GM21528 (cell line): ENCODE results near the gene IL19.
"Not testable (repeated sequence)": the region's sequence is repeated elsewhere in the genome, so short reads cannot be mapped to it uniquely, and the experiment has no call there.

Experiments
- ATAC-seq: cut with Tn5 transposase; IDR thresholded peaks from one replicate; pipeline ENCODE4 v1.9.1; 2021; ENCODE audit warnings: mild to moderate bottlenecking, moderate library complexity; ENCODE audit not compliant: unreplicated experiment, low FRiP score

Gene IL19

DNA sequence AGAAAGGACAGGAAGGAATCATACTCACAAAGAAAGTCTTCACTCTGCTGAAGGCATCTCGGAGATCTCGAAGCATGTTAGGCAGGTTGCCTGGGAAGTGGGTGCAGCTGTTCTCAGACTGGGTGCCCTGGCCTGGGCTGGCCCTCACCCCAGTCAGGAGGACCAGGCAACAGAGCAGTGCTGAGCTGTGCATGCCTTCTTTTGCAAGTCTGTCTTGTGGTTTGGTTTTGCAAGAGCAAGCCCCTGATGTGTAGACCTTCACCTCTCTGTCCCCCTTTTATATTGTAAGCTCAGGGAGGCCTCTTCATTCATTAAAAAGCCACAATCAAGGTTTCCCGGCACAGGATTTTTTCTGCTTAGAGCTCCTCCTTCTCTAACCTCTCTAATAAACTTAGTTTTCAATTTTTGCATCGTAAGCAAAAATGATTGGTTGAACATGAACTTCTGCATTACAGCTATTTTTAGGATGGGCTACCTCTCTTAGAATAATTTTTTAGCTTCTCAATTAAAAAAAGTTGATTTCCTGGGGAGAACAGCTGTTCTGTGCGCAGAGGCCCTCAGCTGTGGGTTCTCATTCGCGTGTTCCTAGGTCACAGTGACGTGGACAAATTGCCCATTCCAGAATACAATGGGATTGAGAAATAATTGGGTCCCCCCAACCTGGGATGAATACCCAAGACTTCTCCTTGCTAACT is 1.8 kb downstream of the IL19 start, which contains the start of gene IL10:
TSS of gene IL10 (minus strand) at position 252 of the 695 bp plus-strand sequence. CDS start at position 193, 59 bp downstream.
- ATAC-seq = no peak

DNA sequence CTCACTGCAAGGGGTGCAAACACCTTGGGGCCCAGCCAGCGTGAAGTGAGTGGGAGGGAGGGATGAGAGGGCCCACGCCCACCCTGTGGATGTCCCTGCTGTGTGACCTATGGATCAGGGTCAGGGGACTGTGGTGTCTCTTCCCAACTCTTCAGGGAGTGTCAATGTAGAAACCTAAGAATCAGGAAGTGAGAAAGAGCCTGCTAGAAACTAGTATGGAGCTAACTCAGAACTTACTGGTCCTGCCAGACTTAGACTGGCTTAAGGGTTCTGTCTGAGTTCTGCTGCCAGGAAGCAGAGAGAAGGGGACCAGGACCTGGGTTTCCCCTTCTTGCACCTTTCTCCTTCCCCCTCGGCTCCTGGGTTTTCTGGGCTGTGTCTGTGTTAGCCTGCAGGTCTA is 3.5 kb downstream of the IL19 start:
- ATAC-seq = no peak

DNA sequence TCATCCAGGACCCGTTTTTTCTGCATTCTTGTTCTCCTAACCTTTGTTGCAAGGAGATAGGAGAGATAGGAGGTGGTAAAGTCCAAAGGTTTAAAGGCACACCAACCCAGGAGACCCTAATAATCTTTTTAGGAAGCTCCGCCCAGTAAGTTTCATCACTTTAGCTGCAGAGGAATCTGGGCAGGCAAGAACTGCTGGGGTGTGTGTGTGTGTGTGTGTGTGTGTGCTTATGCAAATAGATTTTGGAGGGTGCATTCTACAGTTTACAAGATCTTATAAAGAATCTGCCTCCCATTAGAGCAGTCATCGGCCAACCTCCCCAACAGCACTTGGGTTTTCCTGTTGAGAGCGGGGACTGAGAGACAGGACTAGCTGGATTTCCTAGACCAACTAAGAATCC is 5.7 kb downstream of the IL19 start:
- ATAC-seq = no peak

DNA sequence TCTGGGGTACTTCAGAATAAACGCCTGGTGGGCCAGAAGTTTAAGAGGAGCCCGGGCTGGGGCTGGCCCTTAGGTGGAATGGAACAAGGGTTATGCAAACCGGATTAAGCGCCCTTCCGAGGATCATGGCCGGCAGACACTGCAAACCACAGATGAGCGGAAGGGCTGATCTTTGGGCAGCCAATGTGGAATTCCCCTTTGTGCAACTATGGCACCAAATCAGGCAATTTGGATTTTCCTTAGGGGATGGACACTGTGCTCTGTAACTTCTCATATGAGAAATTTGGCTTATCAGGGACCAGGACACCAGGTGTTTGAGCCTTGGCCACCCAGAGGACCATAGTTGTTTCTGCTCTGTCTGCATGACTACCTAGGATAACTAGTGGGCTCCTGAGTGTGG is 7.5 kb downstream of the IL19 start:
- ATAC-seq = no peak

DNA sequence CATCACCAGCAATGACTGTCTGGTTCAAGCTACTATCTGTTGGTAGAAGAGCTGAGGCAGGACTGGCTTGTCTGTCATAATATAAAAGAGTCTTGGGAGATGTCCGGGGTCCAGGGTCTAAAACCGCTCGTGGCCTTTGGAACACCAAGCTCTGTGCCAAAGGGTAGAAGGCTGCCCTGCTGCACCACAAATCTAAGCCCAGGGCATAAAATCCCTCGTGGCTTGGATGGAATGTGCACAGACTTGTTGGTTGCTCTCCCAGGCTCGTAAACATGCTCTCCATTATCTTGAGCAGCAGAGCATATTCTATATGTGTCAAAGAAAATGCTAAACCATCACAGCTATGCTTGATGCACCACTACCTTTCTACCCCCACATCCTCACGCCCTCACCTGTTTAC is 8.3 kb downstream of the IL19 start:
- ATAC-seq = not testable (repeated sequence)

DNA sequence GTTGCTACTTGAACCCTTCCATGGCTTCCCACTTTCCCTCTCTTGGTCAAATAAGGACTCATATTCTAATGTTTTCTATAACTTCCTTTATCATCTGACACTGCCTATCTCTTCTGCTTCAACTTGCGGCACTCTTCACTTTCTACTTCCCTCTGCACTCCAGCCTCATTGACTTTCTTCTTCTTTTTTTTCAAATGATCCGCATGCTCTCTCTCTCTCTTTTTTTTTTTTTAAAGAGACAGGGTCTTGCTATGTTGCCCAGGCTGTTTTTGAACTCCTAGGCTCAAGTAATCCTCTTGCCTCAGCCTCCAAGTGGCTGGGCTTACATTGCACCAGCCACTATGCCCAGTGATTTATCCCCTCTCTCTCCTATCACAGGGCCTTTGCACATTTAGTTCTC is 9.1 kb downstream of the IL19 start:
- no peak for ATAC-seq

DNA sequence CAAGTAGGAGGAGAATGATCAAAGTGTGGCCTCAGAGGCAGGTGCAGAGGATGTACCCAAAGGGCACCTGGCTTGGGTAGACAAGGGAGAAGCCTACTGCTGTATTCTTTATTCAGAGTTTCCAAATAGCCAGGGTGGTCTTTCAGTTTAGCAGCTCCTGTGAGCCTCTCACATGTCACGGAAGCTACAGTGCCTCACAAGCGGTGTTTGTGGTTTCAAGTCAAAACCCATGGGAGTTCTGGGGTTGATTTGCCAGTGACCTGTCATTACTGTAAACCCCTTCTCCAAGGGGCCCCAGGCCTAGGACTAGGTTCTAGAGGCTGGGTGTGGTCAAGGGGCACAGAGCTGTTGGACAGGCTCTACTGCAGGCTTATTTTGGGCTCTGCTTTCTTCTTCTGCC is 11.9 kb downstream of the IL19 start:
- ATAC-seq = peak; percentile 43

DNA sequence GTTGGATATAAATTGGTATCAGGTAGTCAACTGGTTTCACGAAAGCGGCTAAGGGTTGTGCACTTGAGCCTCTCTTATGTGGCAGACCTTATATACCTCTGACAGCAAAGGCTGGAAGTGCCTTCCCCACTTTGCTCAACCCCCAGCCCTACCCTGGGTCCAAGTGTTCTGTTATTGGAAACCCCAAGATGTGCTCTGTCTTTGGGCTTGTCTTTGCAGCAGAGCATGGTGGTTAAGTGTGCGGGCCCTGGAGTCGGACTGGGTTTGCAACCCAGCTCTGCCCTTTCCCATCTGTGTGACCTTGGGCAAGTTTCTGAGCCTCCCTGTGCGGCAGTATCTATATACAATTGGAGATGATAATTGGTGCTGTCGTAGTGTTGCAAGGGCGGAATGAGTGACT is 12.9 kb downstream of the IL19 start:
- ATAC-seq = no peak

DNA sequence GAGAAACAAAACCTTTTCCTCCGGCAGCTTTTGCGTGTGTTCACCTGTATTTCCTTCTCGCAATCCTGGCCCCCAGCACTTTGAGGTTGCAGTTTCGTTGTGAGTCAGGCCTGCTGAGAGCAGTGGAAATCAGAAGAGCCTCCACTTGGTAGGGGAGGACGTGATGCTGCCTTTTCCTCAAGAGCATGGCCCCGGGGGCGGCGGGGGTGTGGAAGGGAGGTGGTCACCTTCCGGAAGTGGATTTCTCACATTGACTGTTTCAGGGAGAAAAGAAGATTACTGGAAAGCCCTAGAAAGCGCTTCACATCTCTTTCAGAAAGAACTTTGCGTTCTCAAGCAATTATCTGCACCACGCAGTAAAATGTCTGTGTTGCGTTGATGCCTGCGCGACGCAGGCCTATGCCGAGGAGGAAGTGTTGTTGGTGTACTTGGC is 13.9 kb downstream of the IL19 start:
- peak; percentile 68 for ATAC-seq

DNA sequence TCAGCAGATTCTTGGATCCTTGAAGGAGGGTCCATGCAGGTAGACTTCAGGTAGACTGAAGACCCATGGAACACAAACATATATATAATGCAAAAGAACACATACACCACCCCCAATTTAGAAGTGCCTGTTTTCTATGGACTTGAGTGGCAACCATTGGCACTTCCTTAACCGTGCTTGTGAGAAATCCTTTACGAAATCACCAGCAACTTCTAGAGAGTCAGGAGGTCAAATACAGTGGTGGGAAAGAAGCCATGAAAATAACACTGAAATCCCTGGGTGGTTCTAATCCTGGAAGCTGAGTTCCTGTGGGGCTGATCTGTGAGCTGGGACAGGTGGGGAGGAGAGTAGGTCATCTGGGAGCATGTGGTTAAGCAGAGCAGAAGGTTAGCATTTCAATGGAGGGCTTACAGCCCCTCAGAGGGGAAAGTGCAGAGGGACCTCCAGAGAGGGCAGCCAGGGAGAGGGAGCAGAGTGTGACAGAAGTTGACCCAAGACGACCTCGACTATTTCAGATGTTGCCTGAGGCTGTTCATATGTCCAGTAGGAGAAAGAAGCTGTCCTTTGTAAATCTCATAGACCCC is 14.7 kb downstream of the IL19 start:
- ATAC-seq = no peak

DNA sequence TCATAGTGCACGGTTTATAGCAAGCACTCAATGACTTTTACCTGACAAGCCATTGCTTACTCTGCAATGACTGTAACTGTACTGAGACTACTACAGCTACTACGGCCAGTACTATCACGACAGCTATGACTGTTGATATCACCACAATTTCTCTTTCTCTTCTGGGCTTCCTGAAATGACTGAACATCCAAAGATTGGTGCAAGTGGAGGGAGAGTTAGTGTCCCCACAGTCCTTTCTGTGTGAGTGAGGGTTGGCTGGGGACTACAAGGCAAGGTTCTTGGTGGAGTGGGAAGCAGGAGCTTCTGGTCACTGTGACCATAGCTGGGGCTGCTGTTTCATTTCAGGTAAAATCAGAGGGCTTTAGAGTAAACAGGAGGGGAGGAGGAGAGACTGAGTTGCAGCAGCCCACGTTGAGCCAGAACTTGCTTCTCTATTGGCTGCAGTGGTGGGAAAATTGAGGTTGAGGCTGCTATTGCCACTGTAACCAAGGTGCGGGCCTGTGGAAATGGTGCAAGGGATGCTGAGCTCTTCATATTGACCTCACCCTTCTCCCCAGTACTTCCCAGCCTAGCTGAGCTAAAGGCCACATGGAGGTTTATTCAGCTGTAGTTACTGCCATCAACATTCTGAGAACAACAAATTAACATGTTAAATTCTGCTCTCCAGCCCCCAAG is 15.8 kb downstream of the IL19 start:
- ATAC-seq = no peak

DNA sequence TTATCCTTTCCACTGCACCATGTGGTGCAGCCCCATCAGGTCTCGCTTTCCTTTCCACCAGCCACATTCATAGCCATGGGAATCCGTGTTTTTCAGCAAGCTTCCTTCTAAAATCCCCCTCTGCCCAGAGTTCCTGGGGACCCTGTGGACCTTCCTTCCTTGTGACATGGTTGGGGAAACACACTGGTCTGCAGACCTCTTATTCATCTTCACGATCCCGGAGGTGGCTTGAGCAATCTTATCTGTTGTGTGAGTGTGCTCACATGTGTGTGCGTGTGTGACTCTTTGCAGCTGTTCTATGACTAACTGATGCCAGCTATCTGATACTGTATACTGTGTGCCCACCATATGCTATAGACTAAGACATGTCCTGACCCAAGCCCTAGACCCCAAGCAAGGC is 17.3 kb downstream of the IL19 start:
- ATAC-seq = no peak

DNA sequence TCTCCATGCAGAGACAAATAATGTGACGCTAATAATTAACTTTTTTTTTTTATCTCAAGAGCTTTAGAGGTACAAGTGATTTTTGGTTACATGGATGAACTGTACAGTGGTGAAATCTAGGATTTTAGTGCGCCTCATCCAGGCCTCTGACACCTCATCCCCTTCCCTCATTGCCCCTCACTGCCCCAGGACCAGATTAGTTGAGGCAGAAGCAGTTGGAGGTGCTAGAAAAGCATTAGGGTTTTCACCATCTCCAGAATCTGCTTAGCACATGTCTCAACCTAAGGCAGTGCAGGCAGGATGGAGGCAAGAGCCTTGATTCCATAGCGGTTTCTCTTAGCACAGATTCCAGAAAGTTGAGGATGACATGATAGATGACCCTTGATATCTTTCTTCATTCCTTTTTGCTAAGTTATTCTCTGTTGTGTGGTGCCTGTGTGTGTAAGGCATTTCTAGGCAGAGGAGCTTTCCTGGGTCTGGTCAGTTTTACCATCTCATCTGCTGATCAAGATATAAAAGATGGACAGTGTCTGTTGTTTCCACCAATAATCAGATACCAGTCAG is 18.0 kb downstream of the IL19 start:
- ATAC-seq = no peak

DNA sequence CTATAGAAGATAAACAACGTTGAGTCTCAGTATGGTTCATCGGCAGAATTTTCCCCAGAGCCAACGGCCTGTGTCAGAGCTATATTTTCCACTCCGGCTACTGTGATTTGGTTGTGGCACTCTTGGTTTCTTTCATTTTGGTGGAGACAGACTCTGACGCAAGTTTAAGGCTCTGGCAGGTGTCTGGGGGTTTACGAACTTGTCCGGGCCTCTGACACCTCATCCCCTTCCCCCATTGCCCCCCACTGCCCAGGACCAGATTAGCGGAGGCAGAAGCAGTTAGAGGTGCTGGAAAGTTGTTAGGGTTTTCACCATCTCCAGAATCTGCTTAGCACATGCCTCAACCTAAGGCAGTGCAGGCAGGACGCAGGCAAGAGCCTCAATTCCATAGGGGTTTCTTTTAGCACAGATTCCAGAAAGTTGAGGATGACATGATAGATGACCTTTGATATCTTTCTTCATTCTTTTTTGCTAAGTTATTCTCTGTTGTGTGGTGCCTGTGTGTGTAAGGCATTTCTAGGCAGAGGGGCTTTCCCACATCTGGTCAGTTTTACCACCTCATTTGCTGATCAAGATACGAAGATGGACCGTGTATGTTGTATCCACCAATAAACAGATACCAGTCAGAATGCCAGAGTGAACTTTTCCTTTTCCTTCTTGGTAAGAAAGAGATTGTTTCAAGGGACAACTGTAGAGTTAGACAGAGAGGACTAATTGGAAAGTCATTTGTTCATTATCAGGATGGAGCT is 20.1 kb downstream of the IL19 start:
- ATAC-seq = no peak

DNA sequence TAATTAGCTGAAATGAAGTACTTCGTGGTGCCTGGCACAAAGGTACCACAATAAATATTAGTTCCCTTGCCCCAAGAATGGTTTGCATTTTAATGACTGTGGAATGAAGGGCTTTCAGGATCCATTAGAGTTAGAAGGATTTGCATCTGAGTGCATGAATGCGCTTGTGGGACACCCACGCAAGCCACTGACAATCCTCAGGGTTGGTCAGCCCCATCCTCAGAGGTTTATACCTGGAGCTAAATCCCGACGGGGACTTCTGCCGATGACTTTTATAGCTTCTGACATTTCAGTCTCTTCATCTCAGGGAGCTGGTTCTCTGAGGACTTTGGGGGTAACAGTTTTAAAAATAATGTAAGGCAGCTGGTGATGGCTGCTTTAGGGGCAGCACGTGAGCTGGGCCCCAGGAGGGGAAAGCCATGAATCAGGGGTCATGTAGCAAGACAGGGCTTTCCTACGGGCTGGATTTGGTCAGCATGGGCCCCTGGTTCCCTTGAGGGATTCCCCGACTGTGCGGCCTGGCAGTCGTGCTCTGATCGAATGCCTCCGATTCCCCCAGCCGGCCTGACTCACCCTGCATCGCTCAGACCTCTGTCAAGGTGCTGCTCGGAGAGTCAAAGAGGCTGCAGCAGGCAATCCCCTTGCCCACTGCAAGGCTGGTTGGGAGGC is 22.5 kb downstream of the IL19 start:
- ATAC-seq = no peak

DNA sequence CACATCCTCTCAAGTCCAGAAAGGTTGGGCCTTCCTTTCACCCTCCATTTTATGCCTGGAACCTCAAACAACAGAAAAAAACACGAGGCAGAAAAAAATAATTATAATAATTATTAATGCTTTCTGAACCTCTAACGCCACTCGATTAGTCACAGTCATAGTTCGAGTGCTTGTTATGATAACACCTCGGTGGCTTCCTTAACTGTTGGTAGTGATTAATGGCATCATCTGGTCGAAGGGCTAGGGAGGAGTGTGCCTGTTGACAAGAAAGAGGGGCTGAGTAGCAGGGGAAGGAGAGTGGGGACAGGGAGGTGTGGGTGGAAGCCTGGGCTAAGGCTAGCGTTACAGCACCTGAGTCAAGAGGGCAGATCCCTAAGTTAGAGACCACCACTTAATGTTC is 23.0 kb downstream of the IL19 start:
- ATAC-seq = no peak

DNA sequence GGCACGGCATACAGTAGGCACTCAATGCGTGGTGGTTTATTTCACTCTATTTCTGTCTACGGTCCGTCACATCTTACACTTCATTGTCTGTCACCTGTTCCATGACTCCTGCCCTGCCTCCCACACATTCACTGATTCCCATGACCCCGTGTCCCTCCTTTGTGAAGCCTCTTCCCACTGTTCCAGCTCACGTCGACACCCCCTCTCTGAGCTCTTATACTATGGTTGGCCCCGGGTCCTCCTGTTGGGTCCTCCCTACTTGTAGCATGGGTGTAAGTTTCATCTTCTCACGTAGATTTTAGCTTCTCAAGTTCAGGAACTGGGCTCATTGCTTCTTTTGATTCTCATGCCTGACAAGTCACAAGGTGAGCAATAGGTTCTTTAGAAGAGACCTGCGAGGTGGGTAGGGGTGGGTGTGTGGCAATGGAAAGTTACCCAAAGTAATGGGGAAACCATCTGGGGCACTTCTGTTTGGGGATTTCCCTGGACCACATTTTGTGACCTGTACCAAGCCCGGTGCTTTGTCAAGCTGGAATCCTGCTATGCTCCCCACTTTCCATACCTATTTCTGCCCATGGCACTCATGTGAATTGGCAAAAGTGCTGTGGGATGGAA is 23.8 kb downstream of the IL19 start:
- ATAC-seq = no peak

DNA sequence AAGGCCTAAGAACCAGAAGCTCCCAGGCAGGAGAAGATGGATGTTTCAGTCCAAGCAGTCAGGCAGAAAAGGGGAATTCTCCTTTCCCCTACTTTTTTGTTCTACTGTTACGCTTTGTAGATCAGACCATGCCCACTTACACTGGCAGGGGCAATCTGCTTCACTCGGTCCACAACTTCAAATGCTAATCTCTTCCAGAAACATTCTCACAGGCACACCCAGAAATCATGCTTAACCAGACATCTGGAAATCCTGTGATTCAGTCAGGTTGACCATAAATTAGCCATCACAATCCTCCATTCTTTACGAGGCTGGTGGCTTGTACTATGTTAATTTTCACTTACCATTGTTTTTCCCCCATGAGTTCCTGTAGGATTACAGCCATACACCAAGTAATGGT is 25.5 kb downstream of the IL19 start:
- no peak for ATAC-seq

DNA sequence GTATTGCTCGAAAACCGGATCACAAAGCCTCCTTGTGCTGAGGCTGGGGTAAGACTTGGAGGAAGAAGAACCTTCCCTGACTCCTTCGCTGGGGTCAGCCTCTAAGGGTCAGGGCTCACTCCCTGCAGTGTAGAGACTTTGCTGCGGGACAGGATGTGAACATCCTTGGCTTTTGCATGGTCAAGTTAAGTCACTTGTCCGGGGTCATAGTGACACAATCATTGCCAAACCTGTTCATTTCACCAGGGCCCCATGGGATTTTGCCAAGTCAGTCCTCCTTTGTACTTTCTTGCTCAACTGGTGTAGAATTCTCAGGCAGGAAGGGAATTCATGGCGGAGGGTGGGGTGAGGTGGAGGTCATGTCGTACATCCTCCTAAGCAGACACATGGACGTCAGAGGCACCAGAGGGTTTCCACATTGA is 26.4 kb downstream of the IL19 start:
- no peak for ATAC-seq
